Measurements from ENCODE around the gene UBASH3B.
A peak's percentile ranks its signal among the peaks of the same experiment; 100 is the strongest.

Gene UBASH3B

GRCh38 chr11:122793515-122793914 lies 138.0 kb downstream of the UBASH3B start:
- TF ChIP-seq, protein P1, sequence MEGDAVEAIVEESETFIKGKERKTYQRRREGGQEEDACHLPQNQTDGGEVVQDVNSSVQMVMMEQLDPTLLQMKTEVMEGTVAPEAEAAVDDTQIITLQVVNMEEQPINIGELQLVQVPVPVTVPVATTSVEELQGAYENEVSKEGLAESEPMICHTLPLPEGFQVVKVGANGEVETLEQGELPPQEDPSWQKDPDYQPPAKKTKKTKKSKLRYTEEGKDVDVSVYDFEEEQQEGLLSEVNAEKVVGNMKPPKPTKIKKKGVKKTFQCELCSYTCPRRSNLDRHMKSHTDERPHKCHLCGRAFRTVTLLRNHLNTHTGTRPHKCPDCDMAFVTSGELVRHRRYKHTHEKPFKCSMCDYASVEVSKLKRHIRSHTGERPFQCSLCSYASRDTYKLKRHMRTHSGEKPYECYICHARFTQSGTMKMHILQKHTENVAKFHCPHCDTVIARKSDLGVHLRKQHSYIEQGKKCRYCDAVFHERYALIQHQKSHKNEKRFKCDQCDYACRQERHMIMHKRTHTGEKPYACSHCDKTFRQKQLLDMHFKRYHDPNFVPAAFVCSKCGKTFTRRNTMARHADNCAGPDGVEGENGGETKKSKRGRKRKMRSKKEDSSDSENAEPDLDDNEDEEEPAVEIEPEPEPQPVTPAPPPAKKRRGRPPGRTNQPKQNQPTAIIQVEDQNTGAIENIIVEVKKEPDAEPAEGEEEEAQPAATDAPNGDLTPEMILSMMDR (IDR thresholded peaks at IDR 0.05; ENCODE audit: low read depth, low read length): no peak
- DNase-seq (ENCODE audit: extremely low read depth, low read depth): no peak

DNA sequence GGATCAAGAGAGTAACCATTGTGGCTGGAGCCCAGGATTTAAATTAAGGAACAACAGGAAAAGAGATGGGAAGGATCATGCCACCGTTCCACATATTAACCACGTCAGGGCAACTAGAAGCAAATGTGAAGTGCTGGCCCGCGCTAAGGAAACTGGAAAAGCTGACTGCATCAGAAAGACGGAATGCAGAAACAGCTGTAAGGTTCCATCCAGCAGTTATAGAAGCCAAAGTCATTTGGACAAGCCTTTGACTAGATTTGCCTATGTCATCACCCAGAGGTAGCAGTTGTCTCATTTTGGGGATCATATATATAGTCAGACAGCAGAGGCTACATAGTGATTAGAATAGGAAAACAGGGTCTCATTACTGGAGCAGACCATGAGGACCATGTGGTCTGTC lies 139.8 kb downstream of the UBASH3B start:
- no peak for DNase-seq (ENCODE audit: extremely low read depth, low read depth)
- TF ChIP-seq, protein P1 (IDR thresholded peaks at IDR 0.05; ENCODE audit: low read depth, low read length): no peak

DNA sequence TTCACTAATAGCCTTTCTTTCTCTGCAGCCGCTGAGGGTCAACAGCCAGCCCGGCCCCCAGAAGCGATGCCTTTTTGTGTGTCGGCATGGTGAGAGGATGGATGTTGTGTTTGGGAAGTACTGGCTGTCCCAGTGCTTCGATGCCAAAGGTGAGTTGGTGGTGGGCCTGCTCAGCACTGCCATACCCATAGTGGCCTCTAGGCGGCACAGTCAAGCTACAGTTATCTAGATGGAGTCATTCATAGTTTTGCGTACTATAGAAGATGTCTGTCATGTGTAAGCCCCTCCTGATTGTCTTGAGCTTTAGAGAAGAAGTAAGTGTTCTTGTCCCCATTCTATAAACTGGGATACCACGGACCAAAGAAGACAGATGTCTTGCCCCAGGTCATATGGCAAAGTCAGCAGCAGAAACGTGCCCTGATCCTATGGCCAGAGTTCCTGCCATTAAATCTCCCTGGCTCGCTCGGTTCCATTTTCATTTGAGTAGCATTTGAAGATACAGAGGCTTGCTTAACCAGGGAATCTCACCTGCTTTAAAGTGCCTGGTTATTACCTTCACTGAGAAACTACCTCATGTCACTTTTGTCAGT lies 140.7 kb downstream of the UBASH3B start:
- DNase-seq (ENCODE audit: extremely low read depth, low read depth): no peak
- TF ChIP-seq, protein P1 (IDR thresholded peaks at IDR 0.05; ENCODE audit: low read depth, low read length): peak; percentile 89

GRCh38 chr11:122797651-122798050 lies 142.1 kb downstream of the UBASH3B start:
- no peak for DNase-seq (ENCODE audit: extremely low read depth, low read depth)
- TF ChIP-seq, protein P1 (IDR thresholded peaks at IDR 0.05; ENCODE audit: low read depth, low read length): no peak

DNA sequence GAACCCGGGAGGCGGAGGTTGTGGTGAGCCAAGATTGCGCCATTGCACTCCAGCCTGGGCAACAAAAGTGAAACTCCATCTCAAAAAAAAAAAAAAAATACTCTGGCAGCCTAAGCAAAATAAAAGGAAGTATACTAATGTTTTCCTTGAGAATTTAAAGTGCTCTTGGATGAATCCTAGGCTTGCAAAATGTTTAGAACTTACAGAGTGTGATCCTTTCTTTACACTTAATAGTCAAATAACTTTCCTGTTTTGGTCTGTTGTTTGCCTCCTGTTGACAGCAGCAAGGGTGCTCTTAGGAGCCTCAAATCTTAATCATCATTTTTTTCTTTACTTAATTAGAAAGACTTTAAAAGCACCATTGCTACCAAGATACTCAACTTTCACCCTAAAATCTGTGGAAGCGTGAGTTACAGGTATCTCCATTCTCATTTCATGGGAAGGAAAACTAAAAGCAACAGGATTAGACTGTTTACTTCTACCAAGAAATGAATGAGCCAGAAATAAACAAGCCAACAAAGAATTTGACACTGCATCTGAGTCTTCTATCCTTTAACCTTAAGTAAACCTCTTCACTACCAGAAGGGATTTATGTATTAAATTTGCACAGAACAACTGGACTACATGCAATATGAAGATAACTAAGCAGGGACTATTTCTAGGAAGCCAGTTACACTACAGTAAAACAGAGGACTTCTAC lies 144.0 kb downstream of the UBASH3B start:
- no peak for DNase-seq (ENCODE audit: extremely low read depth, low read depth)
- TF ChIP-seq, protein P1 (IDR thresholded peaks at IDR 0.05; ENCODE audit: low read depth, low read length): no peak

DNA sequence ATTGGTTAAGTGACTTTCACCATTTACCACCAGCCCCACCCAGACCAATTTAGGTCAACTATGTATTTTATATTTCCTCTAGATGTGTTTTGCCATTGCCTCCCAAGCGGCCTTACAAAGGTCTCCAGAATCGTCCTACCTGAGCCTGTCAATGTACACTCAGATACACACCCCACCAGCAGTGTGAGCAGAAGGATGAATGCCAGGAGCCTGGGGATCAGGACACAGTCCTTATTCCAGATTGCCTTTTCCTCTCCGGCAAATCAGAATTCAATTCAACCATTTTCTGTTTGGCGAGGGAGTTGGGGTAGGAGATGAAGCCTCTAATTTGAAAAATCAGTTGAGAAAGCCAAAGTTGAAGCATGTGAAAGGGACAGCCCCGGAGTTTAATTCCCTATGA lies 147.4 kb downstream of the UBASH3B start:
- TF ChIP-seq, protein P1 (IDR thresholded peaks at IDR 0.05; ENCODE audit: low read depth, low read length): no peak
- no peak for DNase-seq (ENCODE audit: extremely low read depth, low read depth)

GRCh38 chr11:122803306-122803705 lies 147.8 kb downstream of the UBASH3B start:
- peak; percentile 52 for DNase-seq (ENCODE audit: extremely low read depth, low read depth)
- TF ChIP-seq, protein P1 (IDR thresholded peaks at IDR 0.05; ENCODE audit: low read depth, low read length): no peak
